ENCODE data around the gene FAM241B. TPM values are rescaled to one million over a fixed set of nuclear protein-coding genes. Genes with fewer than 3 reads are reported as not detected.

The FAM241B gene
- total RNA-seq, 1 experiment from 2014 or later: 24.4 TPM

GRCh38 chr10:69669409-69669808 is 39.4 kb downstream of the FAM241B start:
- TF ChIP-seq E2F4 (CRISPR knock-in tag; IDR thresholded peaks at IDR 0.05; ENCODE audit: borderline replicate concordance, low read depth): no peak
- TF ChIP-seq ZNF512 (CRISPR knock-in tag; IDR thresholded peaks at IDR 0.05; ENCODE audit: borderline replicate concordance): no peak
- no peak for TF ChIP-seq MLX (CRISPR knock-in tag; IDR thresholded peaks at IDR 0.05)
- TF ChIP-seq ZNF423 (CRISPR knock-in tag; IDR thresholded peaks at IDR 0.05): no peak
- no peak for TF ChIP-seq MYBL2 (CRISPR knock-in tag; IDR thresholded peaks at IDR 0.05)
- no peak for TF ChIP-seq ZNF416 (CRISPR knock-in tag; IDR thresholded peaks at IDR 0.05)
- TF ChIP-seq PREB (CRISPR knock-in tag; IDR thresholded peaks at IDR 0.05; ENCODE audit: borderline replicate concordance): no peak
- TF ChIP-seq ZNF317 (CRISPR knock-in tag; IDR thresholded peaks at IDR 0.05; ENCODE audit: borderline replicate concordance, low read depth): no peak
- TF ChIP-seq CBFB (CRISPR knock-in tag; IDR thresholded peaks at IDR 0.05; ENCODE audit: low read depth): no peak
- DNase-seq (ENCODE audit: low spot score): no peak
- H3K27ac Mint-ChIP-seq: no peak overlapping the region
- H3K36me3 Mint-ChIP-seq: no peaks in the 10 kb centered on the region
- H3K4me3 Mint-ChIP-seq: no peak overlapping the region
- POLR2A ChIA-PET: no interaction called here
- CTCF ChIA-PET: interaction anchor here (0.6 to 1.5 kb wide), 3 partner anchors 31 to 162 kb away, joined by 3 to 4 read pairs (median 3); no protein-coding TSS in a partner anchor
- ATAC-seq: no peak
- no peaks in the 10 kb centered on the region for H3K4me1 Mint-ChIP-seq
- 0 out of 2 replicates have a peak, but pooled peaks cover 3% of the 10 kb centered on the region for H3K9me3 Mint-ChIP-seq
- peaks cover 16% of the 10 kb centered on the region for H3K27me3 Mint-ChIP-seq (ENCODE audit: low read depth)

GRCh38 chr10:69673521-69673920 is 43.5 kb downstream of the FAM241B start:
- CTCF ChIA-PET: interaction anchor here (0.8 to 2.0 kb wide), 5 partner anchors 10 to 159 kb away, joined by 3 to 17 read pairs (median 4); no protein-coding TSS in a partner anchor
- Mint-ChIP-seq H3K9me3 (no peaks in the 10 kb centered on the region), H3K36me3 (no peaks in the 10 kb centered on the region), H3K27ac (no peak overlapping the region), H3K4me3 (no peak overlapping the region), H3K4me1 (no peaks in the 10 kb centered on the region), H3K27me3 (ENCODE audit: low read depth) (peaks cover 9% of the 10 kb centered on the region; the same call in 1 of the 2 replicates)
- POLR2A ChIA-PET: interaction anchor here (1.1 kb wide), 1 partner anchor 10 kb away, joined by 3 read pairs; no protein-coding TSS in a partner anchor
- no peak for TF ChIP-seq FOXP1 (CRISPR knock-in tag; IDR thresholded peaks at IDR 0.05; ENCODE audit: borderline replicate concordance)
- no peak for TF ChIP-seq ERG (CRISPR knock-in tag; IDR thresholded peaks at IDR 0.05)
- ATAC-seq: no peak
- no peak for DNase-seq (ENCODE audit: low spot score)

- no peak overlapping the region for H3K4me3 Mint-ChIP-seq
- H3K27ac Mint-ChIP-seq: no peak overlapping the region
- DNase-seq (ENCODE audit: low spot score): no peak
- H3K27me3 Mint-ChIP-seq (ENCODE audit: low read depth): peaks cover 3% of the 10 kb centered on the region; the same call in 1 of the 2 replicates
- POLR2A ChIA-PET: no interaction called here
- no peaks in the 10 kb centered on the region for H3K4me1 Mint-ChIP-seq
- H3K9me3 Mint-ChIP-seq: no peaks in the 10 kb centered on the region
- no peak for ATAC-seq
- H3K36me3 Mint-ChIP-seq: no peaks in the 10 kb centered on the region
- CTCF ChIA-PET: interaction anchor here (2.0 kb wide), 1 partner anchor 11 kb away, joined by 17 read pairs; no protein-coding TSS in a partner anchor
- TF ChIP-seq ZNF281 (CRISPR knock-in tag; IDR thresholded peaks at IDR 0.05) (no peak), HMGA2 (CRISPR knock-in tag; IDR thresholded peaks at IDR 0.05) (no peak), CREM (CRISPR knock-in tag; IDR thresholded peaks at IDR 0.05) (no peak), JUN (CRISPR knock-in tag; IDR thresholded peaks at IDR 0.05) (no peak), HMGXB4 (CRISPR knock-in tag; IDR thresholded peaks at IDR 0.05) (no peak), ATF2 (CRISPR knock-in tag; IDR thresholded peaks at IDR 0.05; ENCODE audit: borderline replicate concordance, low read depth) (no peak), EMX1 (CRISPR knock-in tag; IDR thresholded peaks at IDR 0.05) (no peak), FOXP1 (CRISPR knock-in tag; IDR thresholded peaks at IDR 0.05; ENCODE audit: borderline replicate concordance) (no peak)
Measured at GRCh38 chr10:69674786-69675185, 44.7 kb downstream of the FAM241B start.

All from WTC11 (cell line).